ENCODE data around the gene ADAM22.

- TF ChIP-seq EZH2 (IDR thresholded peaks at IDR 0.05; ENCODE audit: insufficient read depth, poor library complexity, severe bottlenecking), result no peak
- no peak for TF ChIP-seq EZH2phosphoT487 (IDR thresholded peaks at IDR 0.05; ENCODE audit: insufficient read depth, low read depth)
Measured at GRCh38 chr7:88140947-88141346, 206.9 kb downstream of the ADAM22 start.

Measured in GM23248 (cell line).